H9 (cell line): ENCODE measurements around the gene LRRC51. TPM values are rescaled to one million over a fixed set of nuclear protein-coding genes. Genes with fewer than 3 reads are reported as not detected.

Source experiments
- DNase-seq: peaks from one replicate; pipeline ENCODE4 v3.0.0-alpha.2; 2017
- H2AFZ ChIP-seq: one replicate; pipeline ENCODE4 v1.6.1; 2013; ENCODE audit warnings: mild to moderate bottlenecking, low read length, control low read depth, moderate library complexity
- H2AK5ac ChIP-seq: 2 replicates; pipeline ENCODE4 v1.6.1; 2013; ENCODE audit warnings: low read length, control low read depth, mixed read lengths; ENCODE audit not compliant: insufficient read length
- H2BK120ac ChIP-seq: one replicate; pipeline ENCODE4 v1.6.1; 2013; ENCODE audit warnings: low read depth, mild to moderate bottlenecking, low read length, control low read depth, inconsistent platforms; ENCODE audit not compliant: poor library complexity, severe bottlenecking
- H2BK12ac ChIP-seq: 2 replicates; pipeline ENCODE4 v1.6.1; 2013; ENCODE audit warnings: low read length, control low read depth, mixed read lengths, low read depth; ENCODE audit not compliant: insufficient read length
- H2BK15ac ChIP-seq: 2 replicates; pipeline ENCODE4 v1.6.1; 2013; ENCODE audit warnings: low read depth, low read length, control low read depth
- H2BK20ac ChIP-seq: one replicate; pipeline ENCODE4 v1.6.1; 2013; ENCODE audit warnings: low read depth, mild to moderate bottlenecking, low read length, control low read depth, inconsistent platforms; ENCODE audit not compliant: poor library complexity, severe bottlenecking
- H2BK5ac ChIP-seq: 2 replicates; pipeline ENCODE4 v1.6.1; 2013; ENCODE audit warnings: low read length, control low read depth, mixed read lengths; ENCODE audit not compliant: insufficient read length
- H3K14ac ChIP-seq: 2 replicates; pipeline ENCODE4 v1.6.1; 2013; ENCODE audit warnings: low read length, control low read depth; ENCODE audit not compliant: insufficient read depth
- H3K18ac ChIP-seq: 2 replicates; pipeline ENCODE4 v1.6.1; 2013; ENCODE audit warnings: low read depth, mild to moderate bottlenecking, mixed read lengths, low read length, control low read depth; ENCODE audit not compliant: insufficient read length
- H3K23ac ChIP-seq: 2 replicates; pipeline ENCODE4 v1.6.1; 2013; ENCODE audit warnings: low read length, control low read depth, mixed read lengths, low read depth; ENCODE audit not compliant: insufficient read length
- H3K23me2 ChIP-seq: 2 replicates; pipeline ENCODE4 v1.6.1; 2013; ENCODE audit warnings: low read depth, mild to moderate bottlenecking, mixed read lengths, low read length, control low read depth; ENCODE audit not compliant: insufficient read length, poor library complexity, severe bottlenecking
- H3K27ac ChIP-seq: 2 replicates; pipeline ENCODE4 v1.5.1; 2013; ENCODE audit warnings: low read length, control low read depth, mixed read lengths, low read depth; ENCODE audit not compliant: insufficient read length
- H3K27me3 ChIP-seq: 2 replicates; pipeline ENCODE4 v1.6.1; 2013; ENCODE audit warnings: low read length, control low read depth, inconsistent platforms; ENCODE audit not compliant: insufficient read depth
- H3K4ac ChIP-seq: 2 replicates; pipeline ENCODE4 v1.6.1; 2013; ENCODE audit warnings: low read depth, mild to moderate bottlenecking, control low read depth, inconsistent platforms, low read length, moderate library complexity
- H3K4me1 ChIP-seq: 2 replicates; pipeline ENCODE4 v1.6.1; 2013; ENCODE audit warnings: low read length, control low read depth, inconsistent platforms; ENCODE audit not compliant: insufficient read depth
- H3K4me2 ChIP-seq: 2 replicates; pipeline ENCODE4 v1.6.1; 2013; ENCODE audit warnings: low read length, control low read depth, mixed read lengths; ENCODE audit not compliant: insufficient read length, insufficient read depth
- H3K56ac ChIP-seq: 2 replicates; pipeline ENCODE4 v1.6.1; 2013; ENCODE audit warnings: low read depth, mild to moderate bottlenecking, mixed read lengths, low read length, control low read depth; ENCODE audit not compliant: insufficient read length
- H3K79me1 ChIP-seq: 2 replicates; pipeline ENCODE4 v1.6.1; 2013; ENCODE audit warnings: low read depth, mild to moderate bottlenecking, moderate library complexity, low read length, control low read depth, inconsistent platforms; ENCODE audit not compliant: insufficient read depth, poor library complexity, severe bottlenecking
- H3K79me2 ChIP-seq: 2 replicates; pipeline ENCODE4 v1.6.1; 2013; ENCODE audit warnings: low read length, control low read depth, inconsistent platforms; ENCODE audit not compliant: insufficient read depth
- H3K9ac ChIP-seq: 2 replicates; pipeline ENCODE4 v1.6.1; 2013; ENCODE audit warnings: low read length, control low read depth, mixed read lengths; ENCODE audit not compliant: insufficient read length; ENCODE audit errors: extremely low read depth
- H3K9me3 ChIP-seq: one replicate; pipeline ENCODE4 v1.6.1; 2013; ENCODE audit warnings: low read depth, low read length, inconsistent platforms; ENCODE audit not compliant: control insufficient read depth
- H3T11ph ChIP-seq: one replicate; pipeline ENCODE4 v1.6.1; 2013; ENCODE audit warnings: mild to moderate bottlenecking, low read length, control low read depth, inconsistent platforms
- H4K20me1 ChIP-seq: one replicate; pipeline ENCODE4 v1.6.1; 2013; ENCODE audit not compliant: control insufficient read depth, insufficient read length, insufficient read depth
- H4K5ac ChIP-seq: 2 replicates; pipeline ENCODE4 v1.6.1; 2013; ENCODE audit warnings: low read depth, mild to moderate bottlenecking, mixed read lengths, low read length, control low read depth; ENCODE audit not compliant: insufficient read length
- H4K8ac ChIP-seq: replicated peaks from 2 replicates; pipeline ENCODE4 v1.6.1; 2013; ENCODE audit warnings: low read length, control low read depth, mixed read lengths, low read depth; ENCODE audit not compliant: insufficient read length
- H4K91ac ChIP-seq: 2 replicates; pipeline ENCODE4 v1.6.1; 2013; ENCODE audit warnings: low read depth, mild to moderate bottlenecking, moderate library complexity, mixed read lengths, low read length, control low read depth; ENCODE audit not compliant: insufficient read length
- H3K27ac Mint-ChIP-seq, 3 experiments: 2 replicates in 2 of 3; 3 replicates in 1 of 3; pipeline ENCODE4 v1.8.0; 2020 to 2021; ENCODE audit warnings: mixed read lengths in 3 of 3, mild to moderate bottlenecking in 1 of 3, moderate library complexity in 1 of 3
- H3K27me3 Mint-ChIP-seq: 2 replicates; pipeline ENCODE4 v1.8.0; 2021; ENCODE audit warnings: low read depth, mild to moderate bottlenecking, moderate library complexity, mixed read lengths
- H3K36me3 Mint-ChIP-seq, 3 experiments: 2 replicates in 2 of 3; 3 replicates in 1 of 3; pipeline ENCODE4 v1.8.0; 2020 to 2021; ENCODE audit warnings: low read depth in 3 of 3, mixed read lengths in 3 of 3; ENCODE audit not compliant: insufficient read depth in 1 of 3
- H3K4me1 Mint-ChIP-seq, 2 experiments: 2 replicates each; pipeline ENCODE4 v1.8.0; 2020; ENCODE audit warnings: mixed read lengths in 2 of 2
- H3K4me3 Mint-ChIP-seq, 2 experiments: 2 replicates in 1 of 2; 3 replicates in 1 of 2; pipeline ENCODE4 v1.8.0; 2020 to 2021; ENCODE audit warnings: mild to moderate bottlenecking in 2 of 2, mixed read lengths in 2 of 2, moderate library complexity in 1 of 2
- H3K9me3 Mint-ChIP-seq, 2 experiments: 2 replicates in 1 of 2; 3 replicates in 1 of 2; pipeline ENCODE4 v1.8.0; 2020; ENCODE audit warnings: mild to moderate bottlenecking in 2 of 2, mixed read lengths in 2 of 2, moderate library complexity in 1 of 2
- CTCF ChIP-seq: fragments of 200-600 bp; sonication (generic); conservative IDR thresholded peaks from 3 replicates; pipeline ENCODE4 v1.8.0; 2021; ENCODE audit warnings: antibody characterized with exemption, mild to moderate bottlenecking
- WGBS: extraction: QIAGEN DNeasy Blood & Tissue Kit; methylation state at CpG from one replicate; pipeline ENCODE4 v1.1.7; 2013; ENCODE audit warnings: missing lambda C conversion rate, low lambda C conversion rate, mixed read lengths; ENCODE audit not compliant: insufficient read length; ENCODE audit errors: extremely low coverage; 5-methylcytosine and 5-hydroxymethylcytosine counted together
- total RNA-seq: library from RNA; stranded (reverse); gene quantifications from 2 replicates; pipeline ENCODE4 v1.2.1, GENCODE V29; 2021

Gene LRRC51
- total RNA-seq, 1 experiment from 2014 or later: 3.1 TPM

DNA sequence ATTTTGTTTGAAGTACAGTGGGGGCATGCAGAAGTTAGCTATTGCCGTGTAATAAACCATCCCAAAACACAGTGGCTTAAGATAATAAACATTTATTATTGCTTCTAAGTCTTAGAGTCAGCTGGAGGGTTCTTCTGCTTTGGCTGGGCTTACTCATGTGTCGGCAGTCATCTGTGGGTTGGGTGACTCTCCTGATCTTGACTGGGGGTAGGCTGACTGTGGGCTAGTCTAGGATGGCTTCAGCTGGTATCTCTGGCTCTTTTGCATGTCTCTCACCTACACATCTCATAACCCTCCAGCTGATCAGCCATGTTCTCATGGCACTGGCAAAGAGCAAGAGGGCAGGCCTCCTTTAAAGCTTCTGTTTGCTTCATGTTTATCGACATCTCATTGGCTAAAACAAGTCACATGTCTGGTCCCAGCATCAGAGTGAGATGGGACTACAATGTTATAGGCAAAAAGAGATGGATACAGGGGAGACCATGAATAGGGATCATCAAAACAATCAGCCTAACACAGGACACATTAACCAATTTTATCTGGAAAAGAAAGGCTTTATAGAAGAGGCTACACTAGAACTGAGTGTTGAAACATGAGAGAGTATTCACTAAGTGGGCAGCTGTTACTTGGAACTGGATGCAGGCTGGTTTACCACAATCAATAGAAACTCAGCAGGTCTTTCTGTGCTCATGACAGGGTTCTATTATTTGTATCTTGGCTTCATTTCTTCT, 5.1 kb downstream of the LRRC51 start:
- H4K20me1 ChIP-seq: no peaks in the 10 kb centered on the region
- no peaks in the 10 kb centered on the region for H3K27me3 ChIP-seq
- H4K91ac ChIP-seq: no peak overlapping the region
- H3K27ac ChIP-seq: no peak overlapping the region
- no peak overlapping the region for H2BK5ac ChIP-seq
- peak overlapping the region in 2 of 3 experiments; percentile 12 to 32; a peak in 1 of 7 replicates for H3K27ac Mint-ChIP-seq
- H2AFZ ChIP-seq: no peak overlapping the region
- H3T11ph ChIP-seq: no peak overlapping the region
- no peak overlapping the region for H3K9ac ChIP-seq
- H4K5ac ChIP-seq: no peak overlapping the region
- H3K79me2 ChIP-seq: no peaks in the 10 kb centered on the region
- H3K79me1 ChIP-seq: no peaks in the 10 kb centered on the region
- H3K9me3 Mint-ChIP-seq: no peaks in the 10 kb centered on the region
- H3K4me3 Mint-ChIP-seq: no peak overlapping the region
- no peak overlapping the region for H2BK20ac ChIP-seq
- no peaks in the 10 kb centered on the region for H3K4me1 ChIP-seq
- no peak overlapping the region for H3K4me2 ChIP-seq
- H3K18ac ChIP-seq: no peak overlapping the region
- no peak for DNase-seq
- H3K4me1 Mint-ChIP-seq: peaks cover 11 to 13% of the 10 kb centered on the region in 2 experiments
- H3K9me3 ChIP-seq: no peaks in the 10 kb centered on the region
- H2BK15ac ChIP-seq: no peak overlapping the region
- H3K56ac ChIP-seq: no peak overlapping the region
- no peak overlapping the region for H3K4ac ChIP-seq
- no peak overlapping the region for H2BK12ac ChIP-seq
- no peak overlapping the region for H3K14ac ChIP-seq
- no peak overlapping the region for H3K23ac ChIP-seq
- no CpG with 5 or more reads among the region's 3 CpGs for WGBS
- TF ChIP-seq CTCF: no peak
- no peak overlapping the region for H2AK5ac ChIP-seq
- H4K8ac ChIP-seq: no peak overlapping the region
- no peaks in the 10 kb centered on the region for H3K23me2 ChIP-seq
- no peaks in the 10 kb centered on the region for H3K27me3 Mint-ChIP-seq
- H2BK120ac ChIP-seq: no peak overlapping the region
- peaks cover 0 to 6% (median 4%) of the 10 kb centered on the region in 3 experiments; a peak in 3 of 7 replicates for H3K36me3 Mint-ChIP-seq
